H1 (cell line): ENCODE measurements around the gene SCNM1. TPM values are rescaled to one million over a fixed set of nuclear protein-coding genes. Genes with fewer than 3 reads are reported as not detected.

ENCODE experiments used
- ATF2 ChIP-seq: IDR thresholded peaks from 2 replicates; pipeline ENCODE4 v1.6.1; 2012; ENCODE audit warnings: low read length, inconsistent platforms
- CTBP2 ChIP-seq: IDR thresholded peaks from 2 replicates; pipeline ENCODE4 v1.7.0; 2011; ENCODE audit warnings: borderline replicate concordance, mild to moderate bottlenecking, moderate library complexity, mixed read lengths, low read length; ENCODE audit not compliant: insufficient read depth, insufficient read length
- RNF2 ChIP-seq: fragments of 200-900, 300-1000 bp; sonication (generic); IDR thresholded peaks from 2 replicates; pipeline ENCODE4 v1.7.1; 2016; ENCODE audit warnings: borderline replicate concordance, low read depth, mild to moderate bottlenecking, antibody characterized with exemption, low read length; ENCODE audit not compliant: poor library complexity, severe bottlenecking; ENCODE audit errors: missing control alignments
- polyA plus RNA-seq, 7 experiments: library from polyadenylated mRNA; depleted of rRNA in 3 of 7; stranded (reverse) in 5 of 7; unstranded in 2 of 7; fragments of >200 nt in 5 of 7; fragments of 200-250 nt in 2 of 7; gene quantifications; 1 replicate in 5 of 7; 2 replicates in 1 of 7; 4 replicates in 1 of 7; pipeline versions ENCODE4 v1.2.1 to v1.2.3, GENCODE V29; 2011 to 2013; ENCODE audit warnings: missing spikeins in 2 of 7, mixed read lengths in 2 of 7
- total RNA-seq: library from RNA; stranded (reverse); fragmentation: NEBNext Ultra II Directional; extraction: Animal tissue kit (Norgen Biotek cat#: 25700); gene quantifications from 2 replicates; pipeline ENCODE4 v1.2.1, GENCODE V29; 2021

The SCNM1 gene
- total and polyA plus RNA-seq, 2 of the 8 experiments (the other 6 are each of a cell fraction or from before 2014, with no cell fraction given): 13.6 to 46.2 TPM

GRCh38 chr1:151142411-151143056, 23.4 kb upstream of the SCNM1 start (continued):
- TF ChIP-seq ATF2 (no peak), CTBP2 (no peak), RNF2 (no peak)
